Hepatocyte (in vitro differentiated cells): ENCODE measurements around the gene PSAPL1.

Source experiments
- CTCF ChIP-seq: fragments of 200-600 bp; sonication (generic); IDR thresholded peaks from 2 replicates; pipeline ENCODE4 v1.5.1; 2016; ENCODE audit warnings: antibody characterized with exemption, mild to moderate bottlenecking; ENCODE audit not compliant: poor library complexity
- EZH2 ChIP-seq: fragments of 200-600 bp; sonication (generic); IDR thresholded peaks from 2 replicates; pipeline ENCODE4 v1.6.1; 2016; ENCODE audit warnings: antibody characterized with exemption, mild to moderate bottlenecking, borderline replicate concordance
- EZH2phosphoT487 ChIP-seq: fragments of 200-600 bp; sonication (generic); IDR thresholded peaks from one replicate; pipeline ENCODE4 v1.6.1; 2018; ENCODE audit warnings: antibody characterized with exemption, mild to moderate bottlenecking, low read depth, moderate library complexity; ENCODE audit not compliant: unreplicated experiment, severe bottlenecking

- TF ChIP-seq EZH2phosphoT487 (no peak), EZH2 (no peak), CTCF (no peak)
Observed at GRCh38 chr4:7417639-7418038, 17.1 kb downstream of the PSAPL1 start.
